HG03175 (cell line): ENCODE measurements around the gene SLC30A7.

Experiments
- ATAC-seq: cut with Tn5 transposase; IDR thresholded peaks from one replicate; pipeline ENCODE4 v1.9.1; 2021; ENCODE audit warnings: mild to moderate bottlenecking, moderate library complexity; ENCODE audit not compliant: unreplicated experiment

Gene SLC30A7

DNA sequence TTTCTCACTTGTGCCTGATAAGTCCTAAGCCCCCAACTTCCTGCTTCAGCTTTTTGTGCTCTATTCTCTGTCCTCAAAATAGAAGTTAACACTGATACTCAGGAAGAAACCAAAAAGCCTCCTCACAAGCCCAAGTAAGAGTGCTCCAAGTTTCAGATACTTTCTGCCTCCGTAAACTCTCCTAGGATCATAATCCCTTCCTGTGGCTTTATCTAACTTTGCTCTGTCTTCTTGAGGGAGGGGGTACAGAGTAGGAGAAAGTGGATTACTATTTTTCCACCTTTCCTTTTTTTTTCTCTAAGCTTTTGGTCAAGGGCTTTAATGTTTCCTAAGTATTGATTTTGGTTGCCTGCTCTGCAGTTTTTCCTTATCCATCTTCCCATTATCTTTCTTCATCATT lies 75.1 kb downstream of the SLC30A7 start:
- no peak for ATAC-seq

DNA sequence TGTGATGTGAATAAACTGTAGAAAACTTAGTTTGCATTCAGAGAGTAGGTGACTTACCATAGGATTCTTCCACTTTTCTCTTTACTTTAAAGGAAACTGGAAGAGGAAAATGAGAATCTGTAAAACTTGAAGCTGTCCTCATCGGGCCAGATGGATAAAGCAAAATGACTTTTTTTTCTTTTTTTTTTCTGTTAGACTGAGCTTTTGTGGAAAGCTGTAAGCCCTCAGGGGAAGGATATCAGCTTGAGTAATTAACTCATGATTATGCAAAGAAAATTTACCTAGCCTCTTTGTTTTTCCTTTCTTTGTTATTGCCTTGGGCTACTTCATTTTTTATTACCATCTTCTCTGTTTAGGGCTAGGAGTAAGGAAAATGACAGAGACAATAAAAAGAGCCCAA lies 76.3 kb downstream of the SLC30A7 start:
- ATAC-seq, result no peak

DNA sequence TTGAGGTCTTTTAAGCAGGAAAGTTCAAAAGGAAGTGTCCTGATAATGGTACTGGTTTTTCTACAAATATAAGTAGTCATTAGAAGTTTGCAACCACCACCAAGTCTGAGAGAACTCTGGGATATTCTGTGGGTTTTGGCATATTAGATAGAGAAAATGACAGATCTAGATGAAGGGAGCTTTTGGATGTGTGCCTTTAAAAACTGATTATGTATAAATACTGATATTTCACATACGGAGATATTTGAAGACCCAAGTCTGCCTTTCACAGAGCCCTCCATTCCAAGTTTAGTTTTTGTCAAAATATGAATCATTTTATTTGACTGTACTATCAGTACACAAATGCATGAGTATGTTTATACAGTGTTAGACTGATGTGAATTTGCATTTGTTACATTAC lies 81.0 kb downstream of the SLC30A7 start:
- ATAC-seq, result no peak

DNA sequence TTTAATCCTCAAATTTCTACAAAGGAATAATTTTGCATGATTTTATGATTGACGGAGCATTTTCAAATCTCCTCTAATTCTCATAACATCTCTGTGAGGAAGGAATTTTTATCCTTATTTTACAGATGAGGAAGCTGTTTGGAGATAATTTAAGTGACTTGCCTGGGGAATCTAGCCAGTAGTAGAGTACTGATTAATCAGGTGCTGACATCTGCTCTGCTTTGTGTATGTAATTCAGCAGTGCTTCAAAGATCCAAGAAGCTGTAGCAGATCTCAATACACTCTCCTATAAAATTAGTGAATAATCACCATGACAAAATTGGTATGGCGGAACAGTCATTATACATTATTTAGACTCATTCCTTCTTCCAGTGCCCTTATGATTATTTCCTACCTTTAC lies 83.7 kb downstream of the SLC30A7 start:
- ATAC-seq, result no peak

DNA sequence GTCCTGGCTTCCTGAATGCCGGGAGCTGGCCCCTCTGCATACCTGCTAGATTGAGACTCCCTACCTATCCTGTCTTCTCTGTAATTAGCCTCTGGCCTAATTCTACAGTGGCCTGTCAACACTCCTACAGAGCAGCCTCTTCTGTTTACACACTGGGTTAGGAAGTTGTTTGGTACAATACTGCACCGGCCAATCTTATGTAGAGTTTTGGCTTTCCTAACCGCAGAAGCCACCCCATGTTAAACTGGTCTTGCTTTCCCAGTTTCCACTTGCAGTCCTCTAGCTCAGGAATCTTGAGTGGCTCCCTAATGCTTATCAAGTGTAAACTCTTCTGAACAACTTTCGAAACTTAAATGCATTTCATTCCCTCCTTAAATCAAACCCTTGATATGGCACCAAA lies 86.9 kb downstream of the SLC30A7 start:
- no peak for ATAC-seq

DNA sequence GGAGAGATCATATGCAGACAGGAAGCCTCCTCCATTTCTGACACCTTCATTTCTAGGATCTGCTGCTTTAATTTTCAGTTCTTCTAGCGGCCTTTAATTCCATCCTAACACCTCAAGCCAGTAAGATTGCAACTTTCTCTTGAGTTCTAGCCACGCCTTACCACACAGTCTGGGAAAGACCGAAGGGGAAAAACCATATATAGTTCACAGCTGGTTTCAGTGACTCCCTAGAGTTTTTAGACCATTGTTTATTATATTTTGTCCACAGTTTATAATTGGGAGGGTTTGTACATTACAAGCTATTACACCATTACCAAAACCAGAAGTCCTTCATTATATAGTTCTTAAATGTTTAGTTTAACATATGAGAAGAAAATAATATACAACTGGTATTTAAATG lies 92.2 kb downstream of the SLC30A7 start:
- ATAC-seq, result no peak

DNA sequence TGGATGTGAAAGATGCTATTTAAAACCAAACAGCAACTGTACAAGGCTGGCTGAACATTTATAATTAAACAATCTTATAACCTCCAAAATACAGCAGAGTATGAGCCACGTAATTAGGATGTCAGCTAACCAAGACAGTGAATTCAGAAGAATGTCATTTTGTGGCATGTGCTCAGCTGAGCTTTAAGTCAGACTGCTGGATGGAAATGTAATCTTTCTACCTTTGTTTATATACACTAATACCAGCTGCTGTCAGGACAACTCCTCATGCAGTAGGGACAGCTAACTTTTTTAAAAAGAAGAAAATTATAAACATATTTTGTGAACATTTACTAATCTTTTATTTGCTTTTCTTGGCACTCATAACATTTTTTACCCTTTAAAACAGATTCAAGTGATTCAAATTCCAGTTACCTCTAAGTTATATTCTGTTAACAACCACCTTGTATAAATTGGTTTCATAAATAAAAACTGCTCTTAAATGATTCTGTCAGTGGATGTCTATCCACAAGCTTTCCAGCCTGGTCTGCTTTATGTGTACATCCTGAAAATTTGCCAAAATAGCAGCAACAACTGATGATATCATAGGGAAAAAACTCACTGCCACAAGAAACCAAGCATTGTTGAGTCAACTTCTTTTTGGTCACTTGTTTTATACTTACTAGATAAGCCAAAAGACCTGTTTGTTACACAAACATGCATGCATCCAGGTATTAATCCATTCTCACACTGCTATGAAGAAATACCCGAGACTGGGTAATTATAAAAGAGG lies 93.6 kb downstream of the SLC30A7 start:
- ATAC-seq, result no peak

DNA sequence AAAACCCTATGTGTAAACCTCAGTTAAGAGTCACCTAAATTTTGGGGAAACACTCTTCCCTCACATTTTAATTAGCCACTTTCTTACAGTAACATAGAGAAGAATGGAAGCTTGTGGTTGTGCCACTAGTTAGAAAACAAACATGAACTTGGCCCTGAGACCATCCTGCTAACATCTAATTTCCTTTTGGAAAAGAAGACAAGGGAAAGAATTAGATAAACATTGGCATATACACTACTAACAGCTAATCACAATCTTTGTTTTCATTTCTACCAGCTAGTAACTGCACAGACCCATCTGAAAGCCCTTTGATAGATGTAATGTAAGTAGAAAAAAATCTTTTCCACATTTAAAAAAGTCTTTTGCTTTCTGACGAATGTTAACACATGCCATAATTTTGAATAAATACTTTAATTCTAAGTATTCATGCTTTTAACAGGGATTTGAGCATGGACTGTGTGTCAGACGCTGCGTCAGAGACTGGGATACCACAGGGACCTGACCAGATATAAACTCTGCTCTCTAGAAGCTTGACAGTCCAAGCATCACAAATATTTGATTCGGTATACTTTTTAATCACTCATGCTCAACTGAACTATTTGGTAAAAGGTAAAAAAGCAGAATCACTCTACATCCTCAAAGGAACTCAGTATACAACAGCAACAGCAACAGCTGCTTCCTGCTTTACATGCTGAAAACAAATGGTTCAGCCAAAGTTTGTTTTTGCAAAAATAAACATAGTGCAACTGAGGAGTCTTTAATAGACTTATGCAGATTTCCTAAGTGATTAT lies 99.5 kb downstream of the SLC30A7 start:
- ATAC-seq, result no peak

DNA sequence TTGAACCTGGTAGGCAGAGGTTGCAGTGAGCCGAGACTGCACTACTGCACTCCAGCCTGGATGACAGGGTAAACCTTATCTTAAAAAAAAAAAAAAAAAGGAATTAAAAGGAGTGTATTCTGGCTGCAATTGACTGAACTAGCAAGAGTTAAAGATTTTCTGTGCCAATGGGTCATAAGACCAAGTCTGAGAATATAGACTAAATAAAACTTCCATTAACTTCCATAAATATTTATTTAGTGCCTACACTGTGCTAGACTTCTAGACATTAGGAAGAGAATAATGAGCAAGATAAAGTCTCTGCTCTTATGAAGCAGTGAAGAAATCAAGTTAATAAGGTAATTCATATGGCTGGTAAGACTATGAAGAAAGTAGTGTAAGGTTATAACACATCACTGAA lies 102.5 kb downstream of the SLC30A7 start:
- ATAC-seq, result no peak

DNA sequence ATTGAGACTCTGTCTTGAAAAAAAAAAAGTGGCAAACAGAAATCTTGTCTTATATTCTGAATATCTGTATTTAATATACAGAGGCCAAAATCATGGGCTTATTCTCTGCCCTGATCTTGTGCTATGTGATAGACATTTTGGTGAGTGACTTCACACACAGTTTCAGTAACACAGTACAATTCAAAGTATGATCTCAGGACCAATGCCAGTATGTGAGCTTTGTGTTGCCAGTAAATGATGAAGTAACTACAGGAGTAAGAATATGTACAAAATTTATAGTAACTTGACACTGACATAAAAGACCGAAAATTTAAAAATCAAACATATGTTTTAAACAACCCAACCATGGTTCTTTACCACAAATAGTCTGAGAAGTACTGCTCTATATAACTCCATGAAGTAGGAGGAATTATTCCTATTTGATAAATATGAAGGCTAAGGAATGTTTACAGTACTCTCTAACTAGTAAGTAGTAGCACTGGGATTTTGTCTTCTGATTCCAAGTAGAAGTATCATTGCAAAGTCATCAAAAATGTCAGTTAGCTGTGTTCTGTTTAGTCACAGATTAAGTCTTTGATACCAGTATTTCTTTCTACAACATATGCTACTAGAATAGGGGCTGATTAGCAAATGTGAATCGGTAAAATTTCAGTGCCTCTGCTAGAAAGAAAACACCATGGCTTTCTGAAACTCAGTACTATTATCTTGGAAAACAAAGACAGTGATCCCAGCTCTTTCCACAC lies 104.4 kb downstream of the SLC30A7 start:
- ATAC-seq, result no peak

DNA sequence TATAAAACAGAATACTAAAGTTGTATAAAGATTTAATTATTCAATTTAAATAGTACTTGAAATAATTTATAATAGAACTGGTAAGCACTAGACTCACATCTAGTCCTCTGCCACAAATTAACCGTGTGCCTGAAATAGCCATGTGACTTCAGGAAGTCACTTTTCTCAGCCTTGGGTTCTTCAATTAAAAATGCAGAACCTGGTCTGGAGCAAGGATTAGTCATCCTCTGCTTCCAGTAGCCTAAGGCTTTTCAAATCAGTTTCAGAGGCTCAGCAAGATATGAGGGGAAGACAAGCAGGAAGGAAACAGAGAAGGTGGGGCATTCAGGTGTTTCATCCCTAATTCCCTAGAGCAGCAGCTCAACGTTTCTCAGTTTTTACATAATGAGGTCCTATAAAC lies 106.7 kb downstream of the SLC30A7 start:
- ATAC-seq, result no peak

DNA sequence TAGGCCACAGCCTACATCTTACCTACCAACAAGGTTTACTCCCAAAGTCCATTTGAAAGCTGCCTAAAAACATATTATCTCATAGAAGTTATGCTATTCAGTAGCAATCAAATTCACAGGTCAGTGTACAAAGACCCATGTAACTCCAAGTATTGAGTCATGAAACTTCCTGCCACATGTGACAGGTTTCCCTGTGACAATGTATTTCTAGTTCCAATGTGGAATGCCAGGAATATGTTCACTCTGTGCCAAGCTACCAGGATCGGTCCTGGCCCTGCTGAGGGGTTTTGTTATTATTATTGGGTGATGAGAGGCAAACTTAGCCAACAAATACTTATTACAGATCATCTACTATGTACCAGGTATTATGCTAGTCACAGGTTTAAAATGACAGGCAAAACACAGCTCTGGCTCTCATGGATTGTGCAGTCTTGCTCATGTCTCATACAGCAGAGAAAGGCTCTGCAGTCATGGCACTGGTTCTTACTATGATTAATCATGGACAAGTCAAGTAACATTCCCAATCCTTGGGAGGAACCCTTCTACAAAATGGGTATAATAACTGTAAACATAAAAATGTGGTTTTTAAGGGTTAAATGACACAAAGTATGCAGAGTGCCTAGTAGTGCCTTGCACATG lies 107.2 kb downstream of the SLC30A7 start:
- no peak for ATAC-seq

DNA sequence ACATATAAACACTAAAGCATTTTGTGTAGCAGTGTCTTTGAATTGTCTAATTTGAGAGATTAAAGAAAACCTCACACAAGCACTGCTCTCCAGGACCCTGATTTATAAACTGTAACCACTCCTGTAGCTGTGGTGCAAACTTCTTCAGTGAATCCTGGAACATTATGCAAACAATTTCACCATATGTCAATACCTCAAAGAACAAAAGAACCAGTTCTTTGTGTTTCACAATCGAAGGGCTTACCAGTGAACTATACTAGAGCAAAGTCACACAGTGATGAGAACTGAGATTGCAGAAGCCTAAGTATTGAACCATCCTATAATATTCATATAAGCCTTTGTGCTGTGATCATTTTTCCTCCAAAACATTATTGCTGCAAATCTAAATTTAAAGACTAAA lies 108.2 kb downstream of the SLC30A7 start:
- no peak for ATAC-seq

DNA sequence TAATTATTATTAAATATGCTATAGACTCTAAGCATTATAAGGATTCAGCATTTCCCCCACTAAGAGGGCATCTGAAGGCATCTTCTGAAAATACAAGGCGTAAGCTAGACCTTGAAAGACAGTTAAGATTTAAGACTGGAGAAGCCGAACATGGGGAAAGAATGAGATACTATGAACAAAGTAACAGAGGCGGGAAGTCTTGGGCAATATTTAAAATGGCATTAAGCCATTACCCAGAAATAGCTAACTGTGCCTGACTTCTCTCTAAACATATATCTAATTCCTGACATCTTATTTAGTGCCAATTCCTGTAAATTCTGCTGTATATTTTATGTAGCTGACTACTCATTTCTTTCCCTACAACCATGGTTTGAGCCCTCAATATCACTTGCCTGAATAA lies 108.8 kb downstream of the SLC30A7 start:
- ATAC-seq, result no peak

DNA sequence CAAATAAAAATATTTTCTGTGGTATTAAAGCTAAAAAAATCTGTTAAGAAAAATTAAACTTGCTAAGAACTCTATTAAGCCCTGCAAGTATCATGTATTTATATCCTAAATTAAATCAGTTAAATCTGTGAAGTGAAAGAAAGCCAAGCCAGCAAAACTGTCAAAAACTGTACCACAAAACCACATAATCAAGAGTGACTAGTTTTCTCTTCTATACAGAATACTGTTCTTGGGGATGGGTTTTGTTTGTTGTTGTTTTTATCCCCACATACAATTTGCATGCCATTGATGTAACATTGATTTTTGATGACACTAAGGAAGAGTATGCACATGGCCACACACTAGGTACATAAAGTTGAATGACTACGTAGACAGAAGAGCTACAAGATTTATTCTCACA lies 109.3 kb downstream of the SLC30A7 start:
- ATAC-seq, result no peak

DNA sequence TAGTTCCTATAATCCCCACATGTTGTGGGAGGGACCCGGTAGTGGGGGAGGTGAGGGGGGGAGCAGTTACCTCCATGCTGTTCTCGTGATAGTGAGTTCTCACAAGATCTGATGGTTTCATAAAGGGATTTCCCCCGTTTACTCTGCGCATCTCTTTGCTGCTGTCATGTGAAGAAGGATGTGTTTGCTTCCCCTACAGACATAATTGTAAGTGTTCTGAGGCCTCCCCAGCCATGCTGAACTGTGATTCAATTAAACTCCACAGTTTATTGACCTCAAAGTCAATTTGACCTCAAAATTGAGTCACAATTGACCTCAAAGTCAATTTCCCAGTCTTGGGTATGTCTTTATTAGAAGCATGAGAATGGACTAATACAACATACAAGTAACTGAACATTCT lies 110.0 kb downstream of the SLC30A7 start:
- ATAC-seq, result no peak

DNA sequence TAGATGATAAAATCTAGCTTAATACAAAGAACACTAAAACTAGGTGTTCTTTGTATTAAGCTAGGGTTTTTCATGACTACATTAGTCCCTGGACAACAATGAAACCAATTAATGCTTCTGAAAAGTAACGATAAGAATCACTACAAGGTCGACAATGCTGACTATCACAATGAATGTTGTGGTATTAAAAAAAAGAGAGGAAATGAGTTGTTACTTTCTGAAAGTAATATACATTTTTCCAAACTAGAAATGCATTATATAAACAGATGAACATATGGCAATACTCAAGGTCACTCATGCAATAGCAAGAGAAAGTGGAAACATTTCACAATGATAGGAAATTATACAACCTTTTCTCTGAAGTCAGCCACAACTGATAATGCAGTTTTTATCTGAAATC lies 110.7 kb downstream of the SLC30A7 start:
- ATAC-seq, result no peak

DNA sequence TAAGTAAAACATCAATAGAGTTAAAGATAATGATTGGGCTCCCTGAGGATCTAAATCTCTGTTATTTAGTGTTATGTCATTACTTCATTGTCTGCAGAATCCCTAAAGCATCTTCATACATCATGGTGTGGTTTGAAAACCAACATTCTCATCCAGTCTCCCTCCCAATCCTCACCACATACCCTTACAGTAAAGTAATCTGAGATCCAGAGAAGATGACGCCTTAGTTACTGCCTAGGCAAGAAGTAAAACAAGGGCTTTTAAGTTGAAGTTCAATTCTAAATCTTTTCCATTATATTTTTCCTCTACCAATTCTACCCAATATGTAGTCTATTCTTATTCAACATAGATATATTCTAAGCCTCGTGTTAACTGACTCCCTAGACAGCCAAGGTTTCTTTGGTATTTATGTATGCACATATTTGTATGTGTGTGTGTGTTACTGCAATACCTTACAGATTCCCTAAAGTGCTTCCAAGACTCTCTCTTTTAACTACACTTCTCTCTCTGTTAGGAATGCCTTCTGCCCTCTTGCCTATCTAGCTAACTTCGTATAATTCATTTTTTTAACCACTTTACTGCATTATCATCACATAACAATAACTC lies 112.4 kb downstream of the SLC30A7 start:
- no peak for ATAC-seq

DNA sequence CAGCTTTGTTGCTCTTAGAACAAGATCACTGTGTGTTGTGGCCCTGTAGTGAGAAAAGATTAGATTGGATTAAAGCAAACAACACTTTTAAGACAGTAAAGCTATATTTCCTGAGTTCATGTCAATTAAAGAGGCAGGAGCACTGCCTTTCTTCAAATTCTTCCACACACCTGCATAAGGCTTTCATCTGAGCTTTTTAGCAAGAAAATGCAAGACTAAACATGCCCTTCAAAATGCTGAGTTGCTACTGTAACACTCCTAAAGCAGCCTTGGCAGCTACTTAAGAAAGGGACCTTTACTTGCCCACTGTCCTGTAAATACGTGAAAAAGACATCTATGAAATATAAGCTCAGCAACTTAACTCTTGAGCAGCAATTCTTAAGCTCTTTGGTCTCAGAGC lies 117.9 kb downstream of the SLC30A7 start:
- no peak for ATAC-seq

DNA sequence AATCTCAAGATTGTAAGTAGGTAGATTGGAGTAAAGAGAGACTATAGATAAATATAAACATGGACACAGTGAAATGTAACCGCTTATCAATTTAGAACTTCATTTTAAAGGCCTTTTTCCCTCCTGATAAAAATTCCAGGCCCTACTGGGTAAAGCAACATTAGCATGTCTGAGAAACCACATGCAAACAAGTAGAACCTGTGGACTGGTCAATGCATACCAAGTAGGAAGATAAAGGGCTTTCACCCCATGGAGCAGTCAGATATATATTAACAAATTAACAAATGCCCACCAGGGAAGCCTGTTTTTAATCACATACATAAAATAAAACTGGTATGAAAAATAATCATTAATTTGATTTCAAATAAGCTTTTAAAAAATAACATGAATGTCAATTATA lies 121.6 kb downstream of the SLC30A7 start:
- no peak for ATAC-seq

DNA sequence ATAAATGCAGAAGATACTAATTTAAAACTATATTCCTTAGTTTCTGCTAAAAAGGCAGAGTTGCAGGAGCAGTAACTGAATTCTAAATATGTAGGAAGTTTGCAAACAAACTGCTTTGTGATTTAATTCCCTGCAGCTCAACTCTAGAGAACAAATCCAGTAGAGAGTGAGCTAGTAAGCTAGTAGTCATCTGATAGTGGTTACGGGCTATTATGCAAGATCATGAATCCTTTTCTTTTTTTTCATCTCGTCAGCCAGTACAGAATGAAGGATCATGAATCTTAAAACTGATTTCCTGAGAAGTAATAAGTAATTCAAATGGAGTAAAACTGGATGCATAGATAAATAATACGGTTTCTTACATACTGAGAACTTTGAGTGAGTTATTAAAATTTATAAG lies 126.4 kb downstream of the SLC30A7 start:
- no peak for ATAC-seq
